Measurements from ENCODE around the gene SUGCT. TPM values are rescaled to one million over a fixed set of nuclear protein-coding genes. Genes with fewer than 3 reads are reported as not detected.

The SUGCT gene
- total RNA-seq, 1 experiment from 2014 or later = 9.9 TPM

- intact Hi-C loops (cut with micrococcal nuclease; ENCODE audit: unreplicated experiment) = no loop called here
- Mint-ChIP-seq H3K27me3 (ENCODE audit: insufficient read depth, unreplicated experiment) (peaks cover 2% of the 10 kb centered on the region), H3K27ac (ENCODE audit: unreplicated experiment) (no peak overlapping the region), H3K4me1 (ENCODE audit: low read depth, unreplicated experiment) (no peaks in the 10 kb centered on the region), H3K9me3 (ENCODE audit: unreplicated experiment) (peaks cover 10% of the 10 kb centered on the region), H3K4me3 (ENCODE audit: unreplicated experiment) (no peak overlapping the region), H3K36me3 (ENCODE audit: insufficient read depth, unreplicated experiment) (no peaks in the 10 kb centered on the region)
- TF ChIP-seq CTCF (IDR thresholded peaks at IDR 0.05; ENCODE audit: insufficient read depth in 1 of 2, low read depth in 1 of 2, low read length in 1 of 2, severe bottlenecking in 1 of 2, unreplicated experiment in 1 of 2) = no peak
- Histone ChIP-seq H3K4me1 (no peaks in the 10 kb centered on the region), H3K9me3 (no peaks in the 10 kb centered on the region), H3K36me3 (ENCODE audit: control insufficient read depth, insufficient read depth, low read length) (no peaks in the 10 kb centered on the region), H3K27me3 (replicated peaks; ENCODE audit: control insufficient read depth, insufficient read depth, low read length) (no peaks in the 10 kb centered on the region), H3K4me3 (ENCODE audit: low read depth, low read length) (no peak overlapping the region)
- no peak for DNase-seq
- CTCF ChIA-PET = no interaction called here
- no TSS peak for BruUV-seq (replicated peaks)
- POLR2A ChIA-PET = no interaction called here
Measured at GRCh38 chr7:40429826-40430225, 295.0 kb downstream of the SUGCT start.

GRCh38 chr7:40432046-40432445 lies 297.2 kb downstream of the SUGCT start:
- no peak for DNase-seq
- Histone ChIP-seq H3K4me1 (no peaks in the 10 kb centered on the region), H3K4me3 (ENCODE audit: low read depth, low read length) (no peak overlapping the region), H3K36me3 (ENCODE audit: control insufficient read depth, insufficient read depth, low read length) (no peaks in the 10 kb centered on the region), H3K9me3 (no peaks in the 10 kb centered on the region), H3K27me3 (replicated peaks; ENCODE audit: control insufficient read depth, insufficient read depth, low read length) (no peaks in the 10 kb centered on the region)
- no TSS peak for BruUV-seq (replicated peaks)
- Mint-ChIP-seq H3K27ac (ENCODE audit: unreplicated experiment) (no peak overlapping the region), H3K4me3 (ENCODE audit: unreplicated experiment) (no peak overlapping the region), H3K27me3 (ENCODE audit: insufficient read depth, unreplicated experiment) (peaks cover 2% of the 10 kb centered on the region), H3K4me1 (ENCODE audit: low read depth, unreplicated experiment) (no peaks in the 10 kb centered on the region), H3K9me3 (ENCODE audit: unreplicated experiment) (peaks cover 10% of the 10 kb centered on the region), H3K36me3 (ENCODE audit: insufficient read depth, unreplicated experiment) (no peaks in the 10 kb centered on the region)
- intact Hi-C loops (cut with micrococcal nuclease; ENCODE audit: unreplicated experiment) = no loop called here
- TF ChIP-seq CTCF (IDR thresholded peaks at IDR 0.05; ENCODE audit: insufficient read depth in 1 of 2, low read depth in 1 of 2, low read length in 1 of 2, severe bottlenecking in 1 of 2, unreplicated experiment in 1 of 2) = no peak
- POLR2A ChIA-PET = no interaction called here
- CTCF ChIA-PET = no interaction called here

GRCh38 chr7:40436710-40437109 lies 301.9 kb downstream of the SUGCT start:
- Mint-ChIP-seq H3K9me3 (ENCODE audit: unreplicated experiment) (peaks cover 17% of the 10 kb centered on the region), H3K27ac (ENCODE audit: unreplicated experiment) (no peak overlapping the region), H3K36me3 (ENCODE audit: insufficient read depth, unreplicated experiment) (no peaks in the 10 kb centered on the region), H3K4me1 (ENCODE audit: low read depth, unreplicated experiment) (peaks cover 8% of the 10 kb centered on the region), H3K27me3 (ENCODE audit: insufficient read depth, unreplicated experiment) (no peaks in the 10 kb centered on the region), H3K4me3 (ENCODE audit: unreplicated experiment) (no peak overlapping the region)
- ChIA-PET CTCF (no interaction called here), POLR2A (no interaction called here)
- no peak for TF ChIP-seq CTCF (IDR thresholded peaks at IDR 0.05; ENCODE audit: insufficient read depth in 1 of 2, low read depth in 1 of 2, low read length in 1 of 2, severe bottlenecking in 1 of 2, unreplicated experiment in 1 of 2)
- no TSS peak for BruUV-seq (replicated peaks)
- H3K4me1 ChIP-seq = peaks cover 15% of the 10 kb centered on the region; the same call in 1 of the 2 replicates
- H3K4me3 ChIP-seq (ENCODE audit: low read depth, low read length) = no peak overlapping the region
- H3K27me3 ChIP-seq (replicated peaks; ENCODE audit: control insufficient read depth, insufficient read depth, low read length) = no peaks in the 10 kb centered on the region
- no peaks in the 10 kb centered on the region for H3K36me3 ChIP-seq (ENCODE audit: control insufficient read depth, insufficient read depth, low read length)
- DNase-seq = no peak
- peaks cover 8% of the 10 kb centered on the region for H3K9me3 ChIP-seq
- intact Hi-C loops (cut with micrococcal nuclease; ENCODE audit: unreplicated experiment) = no loop called here
